Measurements from ENCODE around the gene KLHL35.

Gene KLHL35

GRCh38 chr11:75472081-75472732, 39.2 kb upstream of the KLHL35 start:
- no peak for TF ChIP-seq CTCF (conservative IDR thresholded peaks at IDR 0.05; ENCODE audit: low read depth, low read length)

GRCh38 chr11:75471176-75471973, 38.4 kb upstream of the KLHL35 start:
- DNase-seq (ENCODE audit: low read depth) = no peak
- TF ChIP-seq CTCF (conservative IDR thresholded peaks at IDR 0.05; ENCODE audit: low read depth, low read length) = no peak
- no peak overlapping the region for H3K4me3 ChIP-seq (ENCODE audit: low read depth, low read length)

More at GRCh38 chr11:75472081-75472732, 39.2 kb upstream of the KLHL35 start:
- DNase-seq (ENCODE audit: low read depth) = no peak
- no peak overlapping the region for H3K4me3 ChIP-seq (ENCODE audit: low read depth, low read length)

GRCh38 chr11:75470476-75471080, 37.6 kb upstream of the KLHL35 start:
- H3K4me3 ChIP-seq (ENCODE audit: low read depth, low read length) = no peak overlapping the region

GRCh38 chr11:75469785-75470405, 36.9 kb upstream of the KLHL35 start:
- no peak overlapping the region for H3K4me3 ChIP-seq (ENCODE audit: low read depth, low read length)
- no peak for DNase-seq (ENCODE audit: low read depth)
- no peak for TF ChIP-seq CTCF (conservative IDR thresholded peaks at IDR 0.05; ENCODE audit: low read depth, low read length)

More at GRCh38 chr11:75470476-75471080, 37.6 kb upstream of the KLHL35 start:
- TF ChIP-seq CTCF (conservative IDR thresholded peaks at IDR 0.05; ENCODE audit: low read depth, low read length) = no peak
- no peak for DNase-seq (ENCODE audit: low read depth)

- peak; percentile 93 for DNase-seq (ENCODE audit: low read depth)
- TF ChIP-seq CTCF (conservative IDR thresholded peaks at IDR 0.05; ENCODE audit: low read depth, low read length) = no peak
- no peak overlapping the region for H3K4me3 ChIP-seq (ENCODE audit: low read depth, low read length)
Observed at GRCh38 chr11:75468534-75469340, 35.7 kb upstream of the KLHL35 start.

- H3K4me3 ChIP-seq (ENCODE audit: low read depth, low read length) = no peak overlapping the region
- no peak for TF ChIP-seq CTCF (conservative IDR thresholded peaks at IDR 0.05; ENCODE audit: low read depth, low read length)
- DNase-seq (ENCODE audit: low read depth) = no peak
Observed at GRCh38 chr11:75467881-75468280, 34.9 kb upstream of the KLHL35 start.
